Measurements from ENCODE around the gene PPP1R14C. TPM values are rescaled to one million over a fixed set of nuclear protein-coding genes. Genes with fewer than 3 reads are reported as not detected.
A peak's percentile ranks its signal among the peaks of the same experiment; 100 is the strongest.
"Not testable (repeated sequence)": the region's sequence is repeated elsewhere in the genome, so short reads cannot be mapped to it uniquely, and the experiment has no call there.

Gene PPP1R14C
- polyA plus RNA-seq, 10 donors = 23.2 to 61.4 (median 39.5) TPM

- not testable (repeated sequence) for DNase-seq
These were observed 44.6 kb downstream of the PPP1R14C start for GRCh38 chr6:150187433-150187832.

- DNase-seq = no peak
These were observed 46.3 kb downstream of the PPP1R14C start for GRCh38 chr6:150189122-150189521.

- DNase-seq = no peak
These were observed 49.0 kb downstream of the PPP1R14C start for GRCh38 chr6:150191809-150192208.

- DNase-seq = no peak
These were observed 51.4 kb downstream of the PPP1R14C start for GRCh38 chr6:150194195-150194594.

- peak in 1 of 3 donors; percentile 46 for DNase-seq
These were observed 53.2 kb downstream of the PPP1R14C start for GRCh38 chr6:150195996-150196417.

- no peak for DNase-seq
These were observed 54.3 kb downstream of the PPP1R14C start for GRCh38 chr6:150196942-150197745.

- no peak for DNase-seq
These were observed 55.7 kb downstream of the PPP1R14C start for GRCh38 chr6:150198532-150198931.

- DNase-seq = no peak
These were observed 56.4 kb downstream of the PPP1R14C start for GRCh38 chr6:150199241-150199640.

GRCh38 chr6:150200428-150201100, 57.7 kb downstream of the PPP1R14C start:
- DNase-seq = no peak

- no peak for DNase-seq
These were observed 58.4 kb downstream of the PPP1R14C start for GRCh38 chr6:150201285-150201684.

GRCh38 chr6:150201772-150202329, 59.0 kb downstream of the PPP1R14C start:
- no peak for DNase-seq

GRCh38 chr6:150202404-150202803, 59.6 kb downstream of the PPP1R14C start:
- no peak for DNase-seq

GRCh38 chr6:150202934-150203333, 60.1 kb downstream of the PPP1R14C start:
- DNase-seq = no peak

- DNase-seq = no peak
These were observed 60.5 kb downstream of the PPP1R14C start for GRCh38 chr6:150203378-150203777.

- no peak for DNase-seq
These were observed 61.2 kb downstream of the PPP1R14C start for GRCh38 chr6:150203871-150204545.

- no peak for DNase-seq
These were observed 62.0 kb downstream of the PPP1R14C start for GRCh38 chr6:150204705-150205472.

- peak in 1 of 3 donors; percentile 73 for DNase-seq
These were observed 65.2 kb downstream of the PPP1R14C start for GRCh38 chr6:150207931-150208570.

GRCh38 chr6:150208611-150209352, 65.9 kb downstream of the PPP1R14C start:
- no peak for DNase-seq

GRCh38 chr6:150209415-150209814, 66.6 kb downstream of the PPP1R14C start:
- no peak for DNase-seq
